Suppressor macrophage (primary cell): ENCODE measurements around the gene PPP2R2C.

Experiments used
- DNase-seq, 4 experiments: peaks; one replicate each; pipeline ENCODE4 v3.0.0-alpha.2; 2020 to 2022

PPP2R2C gene

GRCh38 chr4:6279582-6280289 lies 192.7 kb downstream of the PPP2R2C start:
- no peak for DNase-seq

- DNase-seq: no peak
Observed at GRCh38 chr4:6278801-6279197, 193.6 kb downstream of the PPP2R2C start.

GRCh38 chr4:6277935-6278800 lies 194.2 kb downstream of the PPP2R2C start:
- DNase-seq: no peak

GRCh38 chr4:6277139-6277802 lies 195.1 kb downstream of the PPP2R2C start:
- DNase-seq: no peak

GRCh38 chr4:6275898-6276806 lies 196.3 kb downstream of the PPP2R2C start:
- no peak for DNase-seq

GRCh38 chr4:6275351-6275750 lies 197.1 kb downstream of the PPP2R2C start:
- no peak for DNase-seq

GRCh38 chr4:6273661-6273990 lies 198.8 kb downstream of the PPP2R2C start:
- no peak for DNase-seq

GRCh38 chr4:6272863-6273660 lies 199.4 kb downstream of the PPP2R2C start:
- no peak for DNase-seq

- no peak for DNase-seq
Observed at GRCh38 chr4:6271701-6272465, 200.5 kb downstream of the PPP2R2C start.

- DNase-seq: no peak
Observed at GRCh38 chr4:6271206-6271605, 201.2 kb downstream of the PPP2R2C start.

- no peak for DNase-seq
Observed at GRCh38 chr4:6270636-6271121, 201.7 kb downstream of the PPP2R2C start.
